Right lung (tissue), 5 donors: ENCODE data around the gene FARP2. TPM values are rescaled to one million over a fixed set of nuclear protein-coding genes. Genes with fewer than 3 reads are reported as not detected.

Experiments
- DNase-seq, 2 donors: peaks; one replicate each; pipeline ENCODE4 v3.0.0-alpha.2; 2013
- polyA plus RNA-seq, 5 donors: library from polyadenylated mRNA; unstranded; fragments of 120-200 nt; gene quantifications; one replicate each; pipeline versions ENCODE4 v1.2.1 to v1.2.3, GENCODE V29; 2013; ENCODE audit warnings: inconsistent platforms in 1 of 5, low replicate concordance in 1 of 5; ENCODE audit not compliant: insufficient read length in 5 of 5, insufficient read depth in 1 of 5

FARP2 gene
- polyA plus RNA-seq, 5 donors, result 44.5 to 54.5 (median 50.0) TPM

DNA sequence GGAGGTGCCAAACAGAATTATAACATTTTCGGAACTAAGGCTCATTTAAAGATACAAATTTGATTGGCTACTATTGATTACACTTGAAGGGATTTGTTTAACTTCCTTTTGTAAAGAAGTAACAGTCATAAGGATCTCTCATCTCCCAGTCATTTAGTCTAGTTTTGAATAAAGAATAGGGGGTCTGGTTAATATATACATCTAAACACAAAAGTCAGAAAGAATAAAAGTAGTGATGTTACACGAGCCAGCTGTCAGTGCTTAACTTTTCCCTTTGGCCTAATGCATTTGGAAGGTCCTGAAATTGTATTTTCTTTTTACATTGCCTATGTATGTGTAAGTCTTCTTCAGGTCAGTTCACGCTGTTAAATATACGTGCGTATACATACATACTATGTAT, 32.3 kb upstream of the FARP2 start:
- no peak for DNase-seq

GRCh38 chr2:241324775-241325174, 31.3 kb upstream of the FARP2 start:
- DNase-seq, result no peak

DNA sequence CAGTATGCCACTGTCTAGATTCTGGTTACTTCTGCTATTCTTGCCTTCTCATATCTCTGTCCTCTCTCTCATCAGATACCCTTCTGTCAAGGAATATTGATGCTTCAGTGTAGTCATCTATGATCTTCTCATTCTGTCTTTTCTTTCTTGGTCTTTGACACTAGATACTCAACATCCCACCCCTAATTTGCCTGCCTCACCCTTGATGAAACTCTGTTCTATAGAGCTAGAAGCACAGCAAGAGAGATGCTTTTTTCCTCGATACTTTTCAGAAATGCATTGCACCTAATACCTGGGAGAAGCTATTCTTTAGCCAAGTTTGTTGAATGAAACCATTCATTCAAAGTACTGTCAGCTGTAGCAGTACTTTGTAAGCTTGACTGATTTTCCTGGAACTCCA, 30.8 kb upstream of the FARP2 start:
- DNase-seq, result no peak

DNA sequence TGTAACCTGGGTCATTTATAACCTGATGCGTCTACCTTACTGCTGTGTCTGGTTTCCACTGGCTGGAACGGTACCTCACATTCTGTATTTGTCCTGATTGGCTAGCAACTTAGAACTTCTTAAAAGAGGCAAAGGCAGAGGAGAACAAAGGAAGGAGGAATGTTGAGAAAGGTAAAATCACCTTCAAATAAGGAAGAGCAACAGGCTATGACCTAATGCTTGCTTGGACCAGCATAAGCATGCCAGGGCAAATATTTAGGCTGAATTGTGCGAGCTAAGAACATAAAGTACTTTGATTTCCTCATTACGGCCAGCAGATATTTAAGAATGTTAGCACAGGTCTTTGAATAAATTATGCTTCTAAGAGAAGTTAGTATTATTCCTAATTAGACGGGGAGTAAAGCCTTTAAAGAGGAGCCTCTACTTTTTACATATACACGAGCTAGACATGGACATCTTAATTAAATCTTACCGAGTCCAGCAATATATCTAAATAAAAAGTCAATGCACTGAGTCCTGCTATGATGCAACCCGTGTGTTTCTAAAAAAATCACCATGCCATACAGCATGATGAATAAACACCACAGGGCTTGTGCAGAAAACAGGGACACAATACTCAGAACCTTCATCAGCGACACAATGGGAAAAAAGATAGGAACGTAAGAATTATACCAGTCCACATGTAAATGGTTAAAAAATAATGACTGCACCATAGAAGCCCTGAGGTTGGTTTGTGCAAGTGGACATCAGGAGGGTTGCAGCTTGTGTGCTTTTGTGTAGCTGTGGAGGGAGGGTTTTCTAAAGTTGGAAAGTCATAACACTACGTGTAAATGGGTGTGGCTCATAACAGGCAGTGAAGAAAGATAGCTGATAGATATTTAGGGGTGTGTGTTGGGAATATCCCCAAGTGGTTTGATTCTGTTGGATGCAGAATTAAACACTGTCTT, 26.1 kb upstream of the FARP2 start:
- no peak for DNase-seq

DNA sequence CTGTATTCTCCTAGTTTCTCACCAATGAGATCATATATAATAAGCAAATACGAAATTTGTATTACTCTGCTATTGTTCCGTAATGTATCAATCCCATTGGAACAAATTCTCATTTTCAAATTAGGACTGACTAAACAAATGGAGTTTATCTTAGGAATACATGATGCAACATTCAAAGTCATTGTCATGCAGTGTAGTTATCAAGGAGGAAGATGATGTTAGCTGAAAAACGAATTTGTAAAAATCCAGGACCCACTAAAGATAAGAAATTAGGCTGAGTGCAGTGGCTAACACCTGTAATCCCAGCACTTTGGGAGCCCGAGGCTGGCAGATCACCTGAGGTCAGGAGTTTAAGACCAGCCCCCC, 25.5 kb upstream of the FARP2 start:
- no peak for DNase-seq

DNA sequence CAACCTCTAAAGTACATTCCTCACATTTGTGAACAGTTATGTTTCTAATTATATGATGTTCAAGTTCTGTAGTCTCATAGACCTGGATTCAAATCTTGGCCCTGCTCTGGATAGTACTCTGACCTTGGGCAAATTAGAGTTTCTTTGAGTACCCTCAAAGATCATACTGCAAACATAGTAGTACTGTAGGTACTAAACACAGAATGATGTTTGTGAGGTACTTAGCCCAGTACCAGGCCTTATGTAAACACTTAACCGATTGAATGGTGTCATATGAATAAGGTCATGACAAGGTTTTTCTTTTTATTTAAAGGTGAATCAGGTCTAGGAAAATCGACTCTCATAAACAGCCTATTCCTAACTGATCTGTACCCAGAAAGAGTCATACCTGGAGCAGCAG, 21.3 kb upstream of the FARP2 start:
- DNase-seq, result no peak

GRCh38 chr2:241339839-241340630, 16.1 kb upstream of the FARP2 start:
- DNase-seq, result no peak

DNA sequence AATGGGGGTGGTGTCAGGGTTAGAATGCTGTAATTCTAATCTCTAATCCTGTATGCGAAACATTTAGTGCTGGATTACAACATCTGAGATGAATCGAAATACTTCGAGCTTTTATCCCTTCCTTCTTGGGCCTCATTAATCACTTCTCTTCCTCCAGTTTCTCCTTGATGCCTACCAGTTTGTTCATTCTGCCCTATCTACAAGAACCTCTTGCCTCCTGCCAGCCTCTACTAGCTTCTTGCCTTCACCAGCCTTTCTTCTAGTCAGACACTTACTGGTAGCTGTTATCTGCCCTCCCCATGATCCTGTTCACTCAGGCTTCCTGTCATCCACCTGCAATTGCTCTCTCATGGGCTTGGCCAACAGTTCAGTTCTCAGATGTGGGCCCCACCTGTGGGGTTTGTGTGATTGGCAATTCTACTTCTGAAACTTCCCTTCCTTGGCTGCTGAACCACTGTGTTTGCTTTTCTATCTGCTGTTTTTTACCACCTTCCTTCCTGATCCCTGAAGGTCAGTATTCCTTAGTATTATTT, 15.4 kb upstream of the FARP2 start:
- DNase-seq, result no peak

DNA sequence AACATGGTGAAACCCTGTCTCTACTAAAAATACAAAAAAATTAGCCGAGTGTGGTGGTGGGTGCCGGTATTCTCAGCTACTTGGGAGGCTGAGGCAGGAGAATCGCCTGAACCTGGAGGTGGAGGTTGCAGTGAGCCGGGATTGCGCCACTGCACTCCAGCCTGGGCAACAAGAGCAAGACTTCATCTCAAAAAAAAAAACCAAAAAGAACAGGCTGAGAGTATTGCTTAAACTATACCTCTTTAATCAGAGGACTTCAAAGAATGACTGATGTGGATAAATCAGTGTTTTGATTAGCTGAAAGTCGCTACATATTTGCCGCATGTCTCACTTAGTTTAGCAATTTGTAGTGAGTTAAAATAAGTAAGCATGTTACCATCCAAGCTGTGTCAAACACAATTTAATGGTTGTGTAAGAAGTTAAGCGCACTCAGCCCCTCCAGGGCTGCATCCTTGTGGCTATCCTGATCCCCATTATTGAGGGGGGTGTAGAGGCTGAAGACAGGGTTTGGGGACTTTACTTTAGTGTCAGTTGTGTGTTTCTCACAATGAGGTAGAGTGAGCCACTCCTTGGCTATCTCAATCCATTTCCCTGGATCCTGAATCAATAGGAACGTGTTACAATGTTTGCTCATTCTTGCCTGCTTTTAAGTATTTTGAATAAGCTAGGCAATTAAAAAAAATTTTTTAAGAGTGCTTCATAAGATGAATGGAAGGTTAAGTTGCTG, 11.0 kb upstream of the FARP2 start:
- DNase-seq, result no peak

DNA sequence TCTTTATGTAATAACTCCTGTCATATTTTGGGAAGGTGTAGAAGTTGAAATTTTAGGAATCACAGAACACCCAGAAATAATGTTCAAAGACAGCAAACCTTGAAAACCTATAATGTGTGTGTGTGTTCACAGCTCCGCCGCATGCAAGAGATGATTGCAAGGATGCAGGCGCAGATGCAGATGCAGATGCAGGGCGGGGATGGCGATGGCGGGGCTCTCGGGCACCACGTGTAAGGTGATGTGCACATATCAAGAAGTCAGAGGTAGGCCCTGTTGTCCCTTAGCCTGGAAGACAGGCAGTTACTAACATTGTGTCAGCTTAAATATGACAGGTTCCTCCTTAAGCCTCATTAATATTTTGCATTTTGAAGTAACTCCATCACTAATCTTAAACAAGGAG, 6.1 kb upstream of the FARP2 start:
- DNase-seq, result no peak

DNA sequence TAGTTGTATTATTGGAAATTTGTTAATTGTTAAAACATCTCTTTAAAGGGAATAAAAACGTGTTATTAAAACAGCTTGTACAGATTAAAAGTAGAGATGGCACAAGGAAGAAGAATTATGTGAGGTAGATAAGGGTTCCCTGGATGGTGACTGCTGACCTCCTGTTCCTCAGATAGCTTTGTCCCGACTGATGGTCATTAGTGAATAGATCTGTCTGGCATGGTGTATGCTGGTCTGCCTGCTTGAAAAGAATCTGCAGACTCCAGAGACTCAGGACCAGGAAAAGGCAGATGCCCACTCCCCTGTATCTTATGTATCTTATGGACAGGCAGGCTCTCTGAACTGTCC, 5.6 kb upstream of the FARP2 start:
- DNase-seq, result no peak

GRCh38 chr2:241350878-241351639, 5.0 kb upstream of the FARP2 start:
- DNase-seq, result no peak

GRCh38 chr2:241351640-241352031, 4.4 kb upstream of the FARP2 start:
- no peak for DNase-seq

- DNase-seq, result no peak
Measured at GRCh38 chr2:241352227-241352626, 3.9 kb upstream of the FARP2 start.

- DNase-seq, result peak; percentile 34 to 40
Measured at GRCh38 chr2:241354668-241355658, 1.1 kb upstream of the FARP2 start.

GRCh38 chr2:241356871-241357260, 781 bp downstream of the FARP2 start:
- DNase-seq, result no peak

DNA sequence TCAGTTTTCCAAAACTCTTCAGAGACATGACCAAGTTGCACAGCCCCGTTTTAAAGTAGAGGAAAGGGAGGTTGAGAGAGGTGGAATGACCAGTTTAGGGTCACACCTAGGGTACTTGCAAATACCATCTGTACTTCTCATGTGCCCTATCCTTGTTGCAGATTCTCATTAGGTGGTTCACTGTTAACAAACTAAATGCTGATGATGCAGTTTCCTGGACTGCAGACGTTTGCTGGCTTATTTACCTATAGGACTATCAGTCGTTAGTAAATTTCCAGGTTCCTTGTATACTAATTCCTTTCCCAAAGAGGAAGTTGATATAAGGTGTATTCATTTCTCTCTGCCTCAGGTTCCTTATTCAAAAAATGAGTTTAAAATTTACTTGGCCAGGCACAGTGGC, 1.4 kb downstream of the FARP2 start:
- DNase-seq, result no peak

DNA sequence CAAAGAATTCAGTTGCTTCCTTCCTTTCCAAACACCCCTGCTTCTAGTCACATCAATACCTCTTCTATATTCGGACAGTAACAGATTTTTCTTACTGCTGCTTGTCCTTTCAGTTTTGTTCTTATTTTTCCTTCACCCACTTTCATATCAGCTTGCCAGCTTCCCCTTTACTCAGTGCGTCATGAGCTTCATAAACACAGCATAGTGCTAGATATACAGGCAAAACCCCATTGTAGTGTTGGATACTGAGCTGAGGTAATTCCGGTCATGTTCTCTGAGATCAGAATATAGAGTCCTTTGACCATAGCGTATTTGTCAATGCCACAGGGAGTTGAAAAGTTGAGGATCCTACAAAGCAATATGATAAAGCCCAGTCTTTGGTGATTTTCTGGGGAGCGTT, 2.4 kb downstream of the FARP2 start:
- DNase-seq, result no peak

- DNase-seq, result no peak
Measured at GRCh38 chr2:241359481-241360045, 3.5 kb downstream of the FARP2 start.

- no peak for DNase-seq
Measured at GRCh38 chr2:241363426-241363825, 7.3 kb downstream of the FARP2 start.
